ENCODE measurements around the gene HPDL. TPM values are rescaled to one million over a fixed set of nuclear protein-coding genes. Genes with fewer than 3 reads are reported as not detected.
A peak's percentile ranks its signal among the peaks of the same experiment; 100 is the strongest.

HPDL gene
- total RNA-seq, 4 donors from 2014 or later, result 0.88 to 24.8 (median 7.9) TPM

DNA sequence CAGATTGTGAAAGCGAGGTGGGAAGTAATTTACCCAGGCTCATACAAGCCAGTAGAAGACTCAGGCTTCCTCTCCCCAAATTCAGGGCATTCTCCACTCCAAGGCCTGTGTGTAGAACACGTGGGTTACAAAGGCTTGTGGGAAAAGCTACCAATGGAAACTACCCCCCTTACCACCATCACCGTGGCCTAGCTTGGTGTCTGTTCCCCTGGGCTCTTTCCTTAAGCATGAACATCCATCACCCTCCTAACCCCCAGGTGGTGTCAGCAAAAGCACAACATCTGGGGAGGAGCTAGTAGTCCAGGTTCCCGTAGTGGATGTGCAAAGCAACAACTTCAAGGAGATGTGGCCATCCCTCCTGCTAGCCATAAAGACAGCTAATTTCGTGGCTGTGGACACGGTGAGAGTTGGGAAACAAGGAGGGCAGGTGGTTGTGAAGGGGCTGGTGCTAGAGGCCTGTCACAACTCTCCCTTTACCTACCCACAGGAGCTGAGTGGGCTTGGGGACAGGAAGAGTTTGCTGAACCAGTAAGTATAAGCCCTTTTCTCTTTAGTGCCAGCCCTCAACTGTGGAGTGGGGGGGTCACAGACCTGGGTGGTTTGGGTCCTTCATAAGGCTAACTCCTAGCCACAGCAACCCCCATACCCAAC lies 14.2 kb downstream of the HPDL start:
- TF ChIP-seq POLR2A (IDR thresholded peaks at IDR 0.05) (no peak), CTCF (IDR thresholded peaks at IDR 0.05) (no peak)
- DNase-seq, result no peak

DNA sequence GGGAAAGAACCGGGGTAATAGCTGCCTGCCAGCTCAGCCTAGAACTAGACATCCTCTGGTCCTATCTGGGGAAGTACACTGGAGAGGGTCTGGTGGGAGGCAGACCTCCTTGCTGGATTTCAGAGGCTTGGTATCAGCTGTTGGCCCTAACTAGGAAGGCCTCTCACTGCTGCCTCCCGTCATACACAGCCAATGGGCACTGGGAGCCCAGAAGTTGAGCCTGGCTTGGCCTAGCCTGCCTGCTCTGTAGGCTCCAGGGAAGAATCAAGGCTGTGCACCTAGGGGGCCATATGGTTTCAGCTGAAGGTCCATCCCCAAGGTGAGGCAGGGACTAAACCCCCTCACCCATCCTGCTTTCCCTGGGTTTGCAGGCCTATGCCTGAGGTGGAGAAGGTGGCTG lies 17.8 kb downstream of the HPDL start:
- no peak for DNase-seq
- TF ChIP-seq CTCF (IDR thresholded peaks at IDR 0.05) (no peak), POLR2A (IDR thresholded peaks at IDR 0.05) (no peak)
- Histone ChIP-seq H3K27me3 (no peaks in the 10 kb centered on the region), H3K4me3 (no peak overlapping the region), H3K9me3 (no peaks in the 10 kb centered on the region), H3K4me1 (peaks cover 0 to 34% (median 10%) of the 10 kb centered on the region in 4 donors), H3K27ac (no peak overlapping the region), H3K36me3 (peaks cover 0 to 46% (median 0%) of the 10 kb centered on the region in 3 donors)

More for the DNA sequence above, 14.2 kb downstream of the HPDL start:
- H3K4me1 ChIP-seq, result peaks cover 0 to 38% (median 10%) of the 10 kb centered on the region in 4 donors
- peak overlapping the region; percentile 95 to 98 (median 96) for H3K27ac ChIP-seq
- no peaks in the 10 kb centered on the region for H3K9me3 ChIP-seq
- H3K4me3 ChIP-seq, result peak overlapping the region; percentile 66 to 74 (median 71)
- peaks cover 0 to 43% (median 0%) of the 10 kb centered on the region in 3 donors for H3K36me3 ChIP-seq
- H3K27me3 ChIP-seq, result no peaks in the 10 kb centered on the region

DNA sequence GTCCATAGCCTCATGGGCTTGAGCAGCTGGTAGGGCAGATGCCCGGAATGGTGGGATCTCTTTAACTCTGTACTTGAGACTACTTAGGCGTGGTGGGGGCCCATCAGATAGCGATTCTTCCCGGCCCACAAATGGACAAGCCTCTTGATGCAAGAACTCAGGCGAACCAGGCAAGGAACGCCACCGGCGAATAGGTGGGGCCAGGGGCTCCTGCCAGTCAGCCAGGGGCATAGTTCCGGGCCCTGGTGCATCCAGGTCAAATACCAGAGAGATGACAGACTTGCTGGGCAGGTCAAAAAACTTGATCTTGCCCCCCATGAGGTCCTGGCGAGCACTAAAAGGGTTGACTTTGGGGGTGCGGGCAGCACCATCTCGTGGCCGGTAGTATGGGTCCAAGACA lies 18.3 kb downstream of the HPDL start:
- peak in 1 of 3 donors; percentile 43 for DNase-seq
- Histone ChIP-seq H3K36me3 (peaks cover 0 to 46% (median 0%) of the 10 kb centered on the region in 3 donors), H3K4me3 (no peak overlapping the region), H3K27ac (no peak overlapping the region), H3K9me3 (no peaks in the 10 kb centered on the region), H3K27me3 (no peaks in the 10 kb centered on the region), H3K4me1 (peaks cover 0 to 34% (median 10%) of the 10 kb centered on the region in 4 donors)
- no peak for TF ChIP-seq POLR2A (IDR thresholded peaks at IDR 0.05)
- TF ChIP-seq CTCF (IDR thresholded peaks at IDR 0.05), result no peak

DNA sequence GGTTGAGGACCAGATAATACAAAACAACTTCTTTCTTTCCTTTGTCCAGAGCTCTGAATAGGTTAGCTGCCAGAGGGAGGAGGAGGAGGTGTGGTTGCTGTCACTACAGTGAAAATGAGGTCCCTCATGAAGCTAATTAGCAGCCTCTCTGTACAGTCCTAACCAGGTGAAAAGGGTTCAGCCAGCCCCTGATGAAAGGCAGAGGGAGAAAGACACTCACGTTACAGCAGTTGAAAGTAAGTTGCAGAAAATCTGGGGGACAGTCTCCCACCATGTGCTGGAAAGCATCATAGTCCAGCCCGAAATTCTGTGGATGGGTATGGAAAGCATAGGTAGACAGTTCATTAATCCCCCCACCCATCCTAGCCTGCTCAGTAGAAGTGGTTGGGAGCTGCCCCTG lies 19.8 kb downstream of the HPDL start:
- Histone ChIP-seq H3K4me3 (no peak overlapping the region), H3K9me3 (no peaks in the 10 kb centered on the region), H3K27me3 (no peaks in the 10 kb centered on the region), H3K36me3 (peaks cover 0 to 46% (median 0%) of the 10 kb centered on the region in 3 donors), H3K4me1 (peaks cover 0 to 24% (median under 1%) of the 10 kb centered on the region in 4 donors), H3K27ac (no peak overlapping the region)
- TF ChIP-seq POLR2A (IDR thresholded peaks at IDR 0.05) (no peak), CTCF (IDR thresholded peaks at IDR 0.05) (no peak)
- no peak for DNase-seq

DNA sequence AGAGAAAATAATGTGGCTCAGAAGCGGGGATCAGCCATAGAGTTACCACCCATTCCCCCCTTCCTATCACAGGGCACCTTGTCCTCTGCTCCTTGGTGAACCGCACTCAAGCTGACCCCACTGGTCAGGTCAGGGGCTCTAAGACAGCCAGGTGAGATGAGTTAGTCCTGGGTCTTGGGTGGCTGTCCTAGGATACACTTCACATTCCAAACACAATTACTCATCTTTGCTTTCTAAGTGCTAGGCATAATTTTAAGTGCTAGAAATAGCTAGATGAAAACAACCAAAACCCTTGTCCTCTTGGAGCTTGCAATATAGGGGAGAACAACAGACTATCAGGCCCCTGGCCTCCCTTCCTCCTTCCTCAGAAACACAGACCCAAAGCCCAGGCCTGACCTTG lies 21.3 kb downstream of the HPDL start:
- no peak for DNase-seq
- TF ChIP-seq CTCF (IDR thresholded peaks at IDR 0.05) (no peak), POLR2A (IDR thresholded peaks at IDR 0.05) (no peak)
- Histone ChIP-seq H3K9me3 (no peaks in the 10 kb centered on the region), H3K27me3 (no peaks in the 10 kb centered on the region), H3K4me3 (no peak overlapping the region), H3K4me1 (peaks cover 0 to 15% (median 0%) of the 10 kb centered on the region in 4 donors), H3K27ac (peak overlapping the region in 1 of 4 donors; percentile 3), H3K36me3 (peaks cover 0 to 32% (median 0%) of the 10 kb centered on the region in 3 donors)

All from Peyer's patch (tissue), 4 donors.